ENCODE results near the gene ASS1. TPM values are rescaled to one million over a fixed set of nuclear protein-coding genes. Genes with fewer than 3 reads are reported as not detected.

ASS1 gene
- total RNA-seq, 1 experiment from 2014 or later = 5.8 TPM

DNA sequence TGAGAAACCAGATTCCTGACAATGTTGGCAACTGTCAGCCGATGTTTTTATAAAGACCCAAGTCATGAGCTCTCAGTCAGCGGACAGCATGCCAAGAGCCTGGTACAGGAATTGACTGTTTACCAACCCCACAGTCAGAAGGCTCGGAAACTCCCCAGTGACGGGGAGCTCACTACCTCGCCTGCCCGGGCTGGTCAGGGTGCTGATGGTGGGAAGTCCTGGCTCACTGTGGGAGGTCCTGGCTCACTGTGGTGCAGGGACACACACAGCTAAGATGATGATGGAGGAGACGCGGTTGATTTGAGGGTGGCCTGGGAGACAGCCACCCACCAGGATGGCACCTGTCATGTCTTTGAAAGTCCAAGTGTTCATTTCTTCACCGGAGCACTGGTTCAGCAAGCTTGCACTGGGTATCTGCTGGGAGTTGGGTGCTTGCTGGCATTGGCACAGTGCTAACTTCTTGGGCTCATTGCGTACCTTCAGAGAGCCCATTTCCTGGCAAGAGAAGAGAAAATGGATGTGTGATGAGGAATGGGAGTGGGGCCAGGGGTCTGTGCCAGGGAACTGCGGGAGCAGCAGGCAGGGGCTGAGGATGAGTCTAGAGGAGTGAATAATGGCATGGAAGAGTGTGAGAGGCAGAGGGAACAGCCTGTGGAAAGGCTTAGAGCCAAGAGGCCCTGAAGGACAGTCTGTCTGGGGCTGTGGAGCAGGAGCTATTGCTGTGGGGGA is 15.3 kb downstream of the ASS1 start:
- POLR2A ChIA-PET (ENCODE audit: low non-redundant PET) = no interaction called here
- BruUV-seq (replicated peaks) = no TSS peak
- no peaks in the 10 kb centered on the region for H3K36me3 ChIP-seq (ENCODE audit: insufficient read depth, low read length, poor library complexity, severe bottlenecking)

DNA sequence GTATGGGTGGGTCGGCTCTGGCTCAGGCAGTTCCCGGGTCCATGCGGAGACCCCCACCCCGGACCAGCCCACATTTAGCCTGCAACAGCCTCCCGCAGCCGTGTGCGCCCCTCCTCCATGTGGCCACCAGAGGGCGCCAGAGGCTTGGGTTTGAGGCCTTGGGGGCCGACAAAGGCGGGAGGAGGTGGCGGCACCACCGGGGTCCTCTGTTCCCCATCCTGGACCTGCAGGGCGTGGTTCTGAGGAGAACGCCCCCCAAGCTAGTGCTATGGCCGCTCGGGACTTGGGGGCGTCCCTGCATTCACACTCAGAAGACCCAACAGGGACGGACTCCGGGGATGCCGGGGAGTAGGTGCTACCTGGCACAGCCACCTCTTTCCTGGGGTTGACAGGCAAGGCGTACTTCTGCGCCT is 16.5 kb downstream of the ASS1 start:
- Histone ChIP-seq H3K4me3 (ENCODE audit: low read depth, low read length, poor library complexity, severe bottlenecking) (no peak overlapping the region), H3K36me3 (ENCODE audit: insufficient read depth, low read length, poor library complexity, severe bottlenecking) (no peaks in the 10 kb centered on the region), H3K27ac (ENCODE audit: low read depth, low read length, poor library complexity, severe bottlenecking) (no peak overlapping the region), H3K4me1 (ENCODE audit: insufficient read depth, low read length, poor library complexity, severe bottlenecking) (no peaks in the 10 kb centered on the region), H3K9me3 (ENCODE audit: low read depth, low read length, poor library complexity, severe bottlenecking) (no peaks in the 10 kb centered on the region), H3K27me3 (replicated peaks; ENCODE audit: insufficient read depth, low read depth, low read length, poor library complexity) (no peaks in the 10 kb centered on the region)
- no TSS peak for BruUV-seq (replicated peaks)
- intact Hi-C loops (cut with micrococcal nuclease; ENCODE audit: unreplicated experiment) = loop anchor here (1.0 to 5.0 kb wide), 2 partner anchors 101 to 221 kb away; no protein-coding TSS in a partner anchor
- CTCF ChIA-PET = interaction anchor here (1.2 kb wide), 1 partner anchor 221 kb away, joined by 5 read pairs; no protein-coding TSS in a partner anchor
- POLR2A ChIA-PET (ENCODE audit: low non-redundant PET) = interaction anchor here (0.5 kb wide), 1 partner anchor 585 kb away, joined by 11 read pairs; no protein-coding TSS in a partner anchor
- peak; percentile 75 for DNase-seq (ENCODE audit: low spot score)
- TF ChIP-seq CTCF (conservative IDR thresholded peaks at IDR 0.05; ENCODE audit: low read depth, low read length) = peak; percentile 86
- no peak for TF ChIP-seq EZH2 (IDR thresholded peaks at IDR 0.05; ENCODE audit: borderline replicate concordance, low read depth, low read length, poor library complexity, severe bottlenecking)

More for the DNA sequence above, 15.3 kb downstream of the ASS1 start:
- H3K27me3 ChIP-seq (replicated peaks; ENCODE audit: insufficient read depth, low read depth, low read length, poor library complexity) = no peaks in the 10 kb centered on the region
- no peaks in the 10 kb centered on the region for H3K4me1 ChIP-seq (ENCODE audit: insufficient read depth, low read length, poor library complexity, severe bottlenecking)
- no peak overlapping the region for H3K4me3 ChIP-seq (ENCODE audit: low read depth, low read length, poor library complexity, severe bottlenecking)
- no peak overlapping the region for H3K27ac ChIP-seq (ENCODE audit: low read depth, low read length, poor library complexity, severe bottlenecking)
- no peaks in the 10 kb centered on the region for H3K9me3 ChIP-seq (ENCODE audit: low read depth, low read length, poor library complexity, severe bottlenecking)
- TF ChIP-seq CTCF (conservative IDR thresholded peaks at IDR 0.05; ENCODE audit: low read depth, low read length) (no peak), EZH2 (IDR thresholded peaks at IDR 0.05; ENCODE audit: borderline replicate concordance, low read depth, low read length, poor library complexity, severe bottlenecking) (no peak)
- CTCF ChIA-PET = interaction anchor here (0.7 to 1.2 kb wide), 3 partner anchors 222 to 704 kb away, joined by 3 to 5 read pairs (median 3); no protein-coding TSS in a partner anchor
- intact Hi-C loops (cut with micrococcal nuclease; ENCODE audit: unreplicated experiment) = loop anchor here (5.0 kb wide), 1 partner anchor 102 kb away; no protein-coding TSS in a partner anchor
- DNase-seq (ENCODE audit: low spot score) = no peak

DNA sequence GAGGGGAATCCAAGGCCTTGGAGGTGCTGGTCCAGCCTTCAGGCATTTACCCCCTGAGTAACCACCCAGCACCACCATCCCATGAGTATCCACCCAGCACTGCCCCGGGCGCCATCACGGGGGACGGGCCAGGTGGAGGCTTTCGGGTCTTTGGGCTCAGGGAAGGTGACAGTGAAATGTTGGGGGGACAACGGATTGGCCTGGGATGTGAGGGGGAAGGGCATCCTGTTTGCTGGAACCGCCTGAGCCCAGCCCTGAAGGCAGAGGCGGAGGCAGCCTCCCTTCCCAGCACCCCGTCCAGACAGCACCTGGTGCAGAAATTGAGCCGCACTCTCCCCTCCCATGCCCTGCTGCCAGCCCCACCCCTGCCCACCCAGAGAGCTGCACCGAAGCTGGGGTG is 17.0 kb downstream of the ASS1 start:
- H3K27ac ChIP-seq (ENCODE audit: low read depth, low read length, poor library complexity, severe bottlenecking) = no peak overlapping the region
- no peaks in the 10 kb centered on the region for H3K9me3 ChIP-seq (ENCODE audit: low read depth, low read length, poor library complexity, severe bottlenecking)
- H3K36me3 ChIP-seq (ENCODE audit: insufficient read depth, low read length, poor library complexity, severe bottlenecking) = no peaks in the 10 kb centered on the region
- intact Hi-C loops (cut with micrococcal nuclease; ENCODE audit: unreplicated experiment) = loop anchor here (1.0 to 5.0 kb wide), 2 partner anchors 101 to 221 kb away; no protein-coding TSS in a partner anchor
- ChIA-PET POLR2A (ENCODE audit: low non-redundant PET) (no interaction called here), CTCF (interaction anchor here (0.6 kb wide), 2 partner anchors 213 to 1681 kb away, joined by 4 to 5 read pairs; no protein-coding TSS in a partner anchor)
- TF ChIP-seq CTCF (conservative IDR thresholded peaks at IDR 0.05; ENCODE audit: low read depth, low read length) = no peak
- TF ChIP-seq EZH2 (IDR thresholded peaks at IDR 0.05; ENCODE audit: borderline replicate concordance, low read depth, low read length, poor library complexity, severe bottlenecking) = no peak
- BruUV-seq (replicated peaks) = no TSS peak
- H3K27me3 ChIP-seq (replicated peaks; ENCODE audit: insufficient read depth, low read depth, low read length, poor library complexity) = no peaks in the 10 kb centered on the region
- DNase-seq (ENCODE audit: low spot score) = no peak
- no peaks in the 10 kb centered on the region for H3K4me1 ChIP-seq (ENCODE audit: insufficient read depth, low read length, poor library complexity, severe bottlenecking)
- H3K4me3 ChIP-seq (ENCODE audit: low read depth, low read length, poor library complexity, severe bottlenecking) = no peak overlapping the region
